Measurements from ENCODE around the gene TRMT1.

TRMT1 gene

GRCh38 chr19:13122980-13123957, 6.7 kb upstream of the TRMT1 start:
- DNase-seq = no peak

- DNase-seq = no peak
Measured at GRCh38 chr19:13122275-13122878, 5.8 kb upstream of the TRMT1 start.

- no peak for DNase-seq
Measured at GRCh38 chr19:13121551-13122274, 5.2 kb upstream of the TRMT1 start.

DNA sequence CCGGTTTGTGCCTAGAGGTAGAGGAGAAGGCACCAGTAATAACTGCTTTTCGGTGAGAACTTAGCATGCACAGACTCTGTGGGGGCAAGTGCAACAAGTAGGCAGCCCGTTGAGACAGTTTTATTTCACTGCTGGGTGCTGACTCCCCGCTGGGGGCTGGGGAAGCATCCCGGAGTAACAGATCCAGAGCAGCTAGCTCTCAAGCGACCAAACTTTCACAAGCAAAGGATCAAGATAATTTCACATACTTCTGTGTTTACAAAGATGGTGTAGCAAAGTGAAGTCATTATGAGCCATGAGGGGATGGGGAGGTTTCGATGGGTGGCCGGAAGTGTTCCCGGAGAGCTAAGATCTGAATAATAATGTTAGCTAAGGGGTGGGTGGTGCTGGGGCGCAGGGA, 4.3 kb upstream of the TRMT1 start:
- no peak for DNase-seq

DNA sequence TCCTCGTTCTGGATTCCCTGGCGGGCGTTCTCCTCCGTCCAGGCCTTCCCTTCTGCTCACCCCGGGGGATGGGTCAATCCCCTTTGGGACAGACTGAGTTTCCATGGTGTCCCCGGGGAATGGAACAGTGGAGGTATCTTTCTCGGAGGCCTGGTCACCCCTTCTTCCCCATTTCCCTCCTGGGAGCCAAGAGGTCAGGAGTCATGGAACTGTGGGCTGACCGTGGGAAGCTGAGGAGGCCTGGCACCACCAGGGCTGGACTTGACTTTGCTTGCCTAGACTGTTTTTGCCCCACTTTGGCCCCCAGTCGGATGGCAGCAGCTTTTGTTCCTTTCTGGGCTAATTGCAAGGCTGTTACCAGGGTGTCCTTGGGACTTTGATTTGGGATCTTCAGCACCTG, 3.5 kb upstream of the TRMT1 start:
- DNase-seq = no peak

DNA sequence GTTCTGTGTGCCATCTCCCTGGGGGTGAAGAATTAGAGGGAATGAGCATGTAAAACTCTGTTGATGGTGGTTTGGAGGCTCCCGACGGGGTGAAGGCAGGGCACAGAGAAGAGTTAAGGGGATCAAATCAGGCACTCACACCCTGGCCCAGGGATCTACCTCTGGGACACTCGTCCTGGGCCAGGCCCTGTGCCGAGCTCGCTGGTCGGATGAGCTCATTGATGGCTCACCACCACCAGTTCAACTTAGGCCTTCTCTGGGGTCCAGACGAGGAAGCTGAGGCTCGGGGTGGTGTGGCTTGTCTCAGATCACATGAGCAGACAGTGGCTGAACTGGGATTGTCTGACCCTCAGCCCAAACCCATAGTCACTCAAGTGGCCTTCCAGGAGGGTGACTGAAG, 3.1 kb upstream of the TRMT1 start:
- DNase-seq = no peak

- DNase-seq = peak; percentile 10
Measured at GRCh38 chr19:13118424-13119193, 2.1 kb upstream of the TRMT1 start.

GRCh38 chr19:13117772-13118423, 1.4 kb upstream of the TRMT1 start, which contains the start of gene NACC1:
Gene NACC1, plus strand, starts transcription at chr19:13118264. Its CDS starts 16,944 bp downstream, at chr19:13135208.
- peak; percentile 87 for DNase-seq

GRCh38 chr19:13117176-13117771, 734 bp upstream of the TRMT1 start:
- DNase-seq = no peak

GRCh38 chr19:13115936-13116281, 631 bp downstream of the TRMT1 start:
- DNase-seq = no peak

- DNase-seq = no peak
Measured at GRCh38 chr19:13112555-13112954, 4.0 kb downstream of the TRMT1 start.

DNA sequence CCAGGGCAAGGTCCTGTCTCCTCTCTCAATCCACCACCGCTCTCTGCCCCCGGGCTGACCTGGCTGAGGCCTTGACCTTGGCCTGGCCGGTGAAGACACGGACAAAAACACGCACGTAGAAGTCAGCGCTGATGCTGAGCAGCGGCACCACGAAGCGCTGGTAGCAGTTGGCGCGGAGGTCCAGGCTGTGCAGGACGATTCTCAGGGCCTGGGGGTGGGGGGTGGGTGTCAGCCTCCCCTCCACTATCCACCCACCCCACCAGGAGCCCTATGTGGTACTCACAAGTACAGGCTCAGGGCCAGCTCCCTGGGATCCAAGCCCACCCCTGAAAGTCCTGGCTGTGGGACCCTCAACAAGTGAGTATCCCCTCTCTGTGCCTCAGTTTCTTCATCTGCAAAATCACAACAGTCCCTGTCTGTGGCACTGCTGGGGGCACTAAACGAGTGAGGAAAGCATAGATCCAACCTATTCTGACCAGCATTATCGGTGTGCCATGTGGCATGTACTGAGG, 6.4 kb downstream of the TRMT1 start:
- no peak for DNase-seq

DNA sequence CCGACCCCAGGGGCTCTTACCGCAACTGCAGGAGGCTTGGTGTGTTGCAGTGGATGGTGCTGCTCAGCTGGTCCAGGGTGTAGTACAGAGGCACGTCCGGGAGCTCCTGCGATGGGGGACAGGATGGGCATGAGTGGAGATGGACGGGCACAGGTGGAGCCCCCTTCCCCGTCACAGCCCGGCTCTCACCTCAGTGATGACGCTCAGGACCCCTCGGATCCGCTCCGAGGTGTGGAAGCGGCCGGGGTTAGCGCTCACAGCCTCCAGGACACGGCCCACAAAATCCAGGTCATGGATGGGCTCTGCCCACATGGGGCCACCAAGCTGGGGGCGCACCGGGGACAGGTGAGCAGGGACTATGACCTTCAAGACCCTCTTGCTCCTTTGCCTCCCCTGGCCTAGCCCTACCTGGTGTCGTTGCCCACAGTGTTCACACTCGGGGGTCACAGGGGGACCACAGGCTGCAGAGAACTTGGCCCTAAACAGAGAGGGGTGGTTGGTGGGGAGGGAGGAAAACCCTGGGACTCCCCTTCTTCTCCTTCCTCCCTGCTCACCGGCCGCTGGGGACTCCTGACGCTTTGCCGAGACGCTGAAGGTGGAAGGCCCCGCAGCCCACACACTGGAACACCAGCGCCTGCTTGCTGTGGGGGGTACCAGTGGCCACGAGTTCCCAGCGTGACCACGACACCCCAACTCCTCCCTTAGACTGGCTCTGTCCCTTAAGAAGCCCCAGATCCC, 7.0 kb downstream of the TRMT1 start:
- no peak for DNase-seq

DNA sequence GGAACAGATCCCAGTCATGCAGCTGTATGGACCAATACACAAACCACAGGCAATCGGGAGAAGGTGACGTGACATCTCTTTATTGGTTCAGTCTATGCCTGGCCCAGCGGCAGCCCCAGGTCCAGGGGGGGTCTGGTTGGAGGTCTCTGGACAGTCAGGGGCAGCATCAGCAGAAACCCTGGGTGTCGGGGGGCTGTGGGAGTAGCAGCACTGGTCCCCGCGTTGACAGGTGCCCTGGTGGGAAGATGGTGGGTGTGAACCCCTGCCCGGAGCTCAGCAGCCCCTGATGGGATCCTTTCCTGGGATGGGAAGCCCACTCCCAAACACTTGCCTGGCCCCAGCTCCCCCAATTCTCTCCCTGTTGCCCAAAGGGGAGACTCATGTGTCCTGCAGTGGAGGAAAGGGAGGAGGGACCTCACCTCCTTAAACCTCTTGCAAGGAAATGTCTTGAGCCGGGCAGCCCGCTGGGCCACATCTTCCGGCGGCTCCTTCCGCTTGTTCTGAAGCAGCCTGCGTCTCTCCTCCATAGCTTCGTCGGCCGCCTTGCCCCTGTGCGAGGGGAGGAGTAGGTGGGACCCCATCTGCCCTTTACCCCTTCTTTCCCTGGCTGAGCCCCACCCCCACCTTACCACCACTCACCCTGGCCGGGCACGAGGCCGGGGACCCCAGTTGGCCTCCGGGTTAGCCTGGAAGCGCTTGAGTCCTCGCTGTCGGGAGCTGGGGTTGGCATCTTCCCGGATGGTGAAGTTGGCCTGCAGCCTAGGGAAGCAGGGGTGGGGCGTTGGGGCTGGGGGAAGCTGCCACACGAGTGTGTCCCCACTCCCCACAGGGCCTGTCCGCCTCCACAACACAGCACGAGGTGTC, 11.5 kb downstream of the TRMT1 start:
- no peak for DNase-seq

DNA sequence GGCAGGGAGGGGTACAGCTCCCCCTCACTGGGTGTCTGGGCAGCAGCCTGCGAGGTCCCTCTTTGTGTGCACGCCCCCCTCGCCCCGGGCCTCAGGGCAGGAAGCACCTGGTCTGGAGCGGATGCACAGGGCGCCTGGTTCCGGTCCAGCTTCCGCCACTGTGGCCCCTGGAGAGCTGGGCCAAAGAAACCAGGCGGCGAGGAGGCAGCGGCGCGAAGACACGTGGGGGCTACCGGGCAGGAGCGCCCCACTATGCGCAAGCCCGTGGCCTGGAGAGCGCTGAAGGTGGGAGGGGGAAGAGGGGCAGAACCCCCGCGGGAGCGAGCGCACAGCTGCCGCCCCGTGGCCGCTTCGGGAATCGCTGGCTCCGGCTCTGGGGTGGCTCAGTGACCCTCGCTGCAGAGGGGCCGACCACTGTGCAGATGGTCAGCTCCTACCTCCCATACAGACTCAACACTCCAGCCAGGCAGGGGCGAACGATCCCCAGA, 12.1 kb downstream of the TRMT1 start:
- DNase-seq = no peak

GRCh38 chr19:13103581-13104359, 12.8 kb downstream of the TRMT1 start:
- no peak for DNase-seq

GRCh38 chr19:13102666-13103580, 13.6 kb downstream of the TRMT1 start, which contains the start of gene LYL1:
Gene LYL1, minus strand, starts transcription at chr19:13102858. Its CDS starts 1,687 bp downstream, at chr19:13101171.
- DNase-seq = no peak

- no peak for DNase-seq
Measured at GRCh38 chr19:13102416-13102665, 14.2 kb downstream of the TRMT1 start.

Measured in NCI-H1092 treated with DMSO at 0.1 percent for 48 hours (cell line).